ENCODE results near the gene ATP11A.

DNA sequence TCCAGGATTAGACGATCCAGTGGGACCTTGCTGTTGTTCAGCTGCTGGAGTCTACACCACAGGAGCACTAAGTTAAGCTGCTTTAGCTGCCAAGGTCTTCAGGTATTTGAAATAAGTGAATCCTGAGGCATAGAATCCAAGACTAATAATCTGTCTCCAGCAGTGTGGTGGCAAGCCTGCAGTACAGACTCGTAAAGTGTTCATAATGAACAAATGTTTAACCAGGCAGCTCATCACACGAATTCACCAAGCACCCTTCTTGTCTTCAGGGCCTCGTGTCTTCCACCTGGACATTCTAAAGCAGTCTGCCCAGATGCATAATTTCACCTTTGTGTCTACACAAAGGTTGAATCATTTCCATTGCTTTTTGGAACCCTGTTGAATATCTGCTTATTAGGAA, 5.3 kb downstream of the ATP11A start:
- TF ChIP-seq, protein P1, sequence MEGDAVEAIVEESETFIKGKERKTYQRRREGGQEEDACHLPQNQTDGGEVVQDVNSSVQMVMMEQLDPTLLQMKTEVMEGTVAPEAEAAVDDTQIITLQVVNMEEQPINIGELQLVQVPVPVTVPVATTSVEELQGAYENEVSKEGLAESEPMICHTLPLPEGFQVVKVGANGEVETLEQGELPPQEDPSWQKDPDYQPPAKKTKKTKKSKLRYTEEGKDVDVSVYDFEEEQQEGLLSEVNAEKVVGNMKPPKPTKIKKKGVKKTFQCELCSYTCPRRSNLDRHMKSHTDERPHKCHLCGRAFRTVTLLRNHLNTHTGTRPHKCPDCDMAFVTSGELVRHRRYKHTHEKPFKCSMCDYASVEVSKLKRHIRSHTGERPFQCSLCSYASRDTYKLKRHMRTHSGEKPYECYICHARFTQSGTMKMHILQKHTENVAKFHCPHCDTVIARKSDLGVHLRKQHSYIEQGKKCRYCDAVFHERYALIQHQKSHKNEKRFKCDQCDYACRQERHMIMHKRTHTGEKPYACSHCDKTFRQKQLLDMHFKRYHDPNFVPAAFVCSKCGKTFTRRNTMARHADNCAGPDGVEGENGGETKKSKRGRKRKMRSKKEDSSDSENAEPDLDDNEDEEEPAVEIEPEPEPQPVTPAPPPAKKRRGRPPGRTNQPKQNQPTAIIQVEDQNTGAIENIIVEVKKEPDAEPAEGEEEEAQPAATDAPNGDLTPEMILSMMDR (IDR thresholded peaks at IDR 0.05; ENCODE audit: borderline replicate concordance, extremely low read depth, low read length, poor library complexity, severe bottlenecking) = no peak
- TF ChIP-seq EZH2 (IDR thresholded peaks at IDR 0.05; ENCODE audit: borderline replicate concordance, low read depth, low read length, severe bottlenecking) = no peak

Measured in DND-41 (cell line).